Urinary bladder (tissue), 4 donors: ENCODE data around the gene PKIB. TPM values are rescaled to one million over a fixed set of nuclear protein-coding genes. Genes with fewer than 3 reads are reported as not detected.
"Not testable (repeated sequence)": the region's sequence is repeated elsewhere in the genome, so short reads cannot be mapped to it uniquely, and the experiment has no call there.

ENCODE experiments used
- DNase-seq: peaks from one replicate; pipeline ENCODE4 v3.0.0-alpha.2; 2015; ENCODE audit errors: extremely low spot score
- H3K27ac ChIP-seq: one replicate; pipeline ENCODE4 v1.5.1; 2013; ENCODE audit warnings: low read depth, mild to moderate bottlenecking, moderate library complexity
- H3K36me3 ChIP-seq: one replicate; pipeline ENCODE4 v1.6.1; 2013; ENCODE audit warnings: mild to moderate bottlenecking, moderate library complexity; ENCODE audit not compliant: insufficient read depth
- H3K4me1 ChIP-seq: one replicate; pipeline ENCODE4 v1.6.1; 2013; ENCODE audit warnings: mild to moderate bottlenecking, moderate library complexity; ENCODE audit not compliant: insufficient read depth
- H3K4me3 ChIP-seq: one replicate; pipeline ENCODE4 v1.5.1; 2013; ENCODE audit warnings: low read depth, low read length
- WGBS: extraction: QIAGEN DNeasy Blood & Tissue Kit; methylation state at CpG from one replicate; pipeline ENCODE4 v1.1.7; 2013; 5-methylcytosine and 5-hydroxymethylcytosine counted together
- polyA plus RNA-seq: library from polyadenylated mRNA; stranded (reverse); fragments of 200-250 nt; gene quantifications from one replicate; pipeline ENCODE4 v1.2.3, GENCODE V29; 2013
- total RNA-seq: library from RNA; depleted of rRNA; stranded (reverse); fragments of >200 nt; gene quantifications from one replicate; pipeline ENCODE4 v1.2.3, GENCODE V29; 2014
- donor health status: healthy with polysubstance abuse.
- donor health status: healthy.

Gene PKIB
- total and polyA plus RNA-seq, 2 donors = 0.60 to 5.1 TPM

DNA sequence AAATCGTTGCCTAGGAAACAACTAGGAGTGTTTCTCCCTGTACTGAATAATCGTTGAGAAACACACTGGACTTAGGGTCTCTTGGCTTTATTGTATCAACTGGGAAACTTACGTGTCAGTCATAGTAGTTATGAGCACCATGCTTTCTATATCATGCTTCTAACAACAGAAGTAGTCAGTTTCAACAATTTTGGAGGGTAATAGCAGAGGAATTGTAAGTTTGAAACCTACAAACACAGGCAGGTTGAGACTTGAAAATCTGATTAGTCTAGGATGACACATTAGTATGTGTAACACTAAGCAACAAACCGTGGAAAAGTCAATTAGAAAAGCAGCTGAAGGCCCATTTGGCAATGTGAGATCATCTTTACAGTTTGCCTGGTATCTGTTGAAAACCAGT lies 125.4 kb downstream of the PKIB start:
- Histone ChIP-seq H3K4me3 (no peak overlapping the region), H3K27ac (no peak overlapping the region), H3K36me3 (no peaks in the 10 kb centered on the region), H3K4me1 (no peaks in the 10 kb centered on the region)
- WGBS = 66% methylated on average over 4 of the region's 4 CpGs
- DNase-seq = peak; percentile 36

DNA sequence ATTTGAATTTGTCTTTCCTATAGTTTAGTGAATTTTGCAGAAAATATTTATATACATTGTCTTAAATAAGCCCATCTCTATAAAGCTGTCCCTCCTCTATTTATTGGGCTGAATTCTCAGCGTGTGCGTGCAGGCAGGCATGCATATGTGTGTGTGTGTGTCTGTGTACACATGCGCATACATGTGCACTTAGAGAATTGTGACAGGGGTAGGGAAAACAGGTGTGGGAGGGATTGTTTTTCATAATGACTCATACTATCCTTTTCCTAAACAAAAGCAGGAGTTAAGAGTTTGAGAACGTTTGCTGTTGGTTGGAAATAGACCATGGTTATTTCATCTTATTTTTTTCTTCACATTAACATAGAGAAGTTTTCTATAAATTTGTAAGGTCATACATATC lies 126.0 kb downstream of the PKIB start:
- H3K4me1 ChIP-seq = no peaks in the 10 kb centered on the region
- 61% methylated on average over 4 of the region's 4 CpGs for WGBS
- no peak overlapping the region for H3K27ac ChIP-seq

DNA sequence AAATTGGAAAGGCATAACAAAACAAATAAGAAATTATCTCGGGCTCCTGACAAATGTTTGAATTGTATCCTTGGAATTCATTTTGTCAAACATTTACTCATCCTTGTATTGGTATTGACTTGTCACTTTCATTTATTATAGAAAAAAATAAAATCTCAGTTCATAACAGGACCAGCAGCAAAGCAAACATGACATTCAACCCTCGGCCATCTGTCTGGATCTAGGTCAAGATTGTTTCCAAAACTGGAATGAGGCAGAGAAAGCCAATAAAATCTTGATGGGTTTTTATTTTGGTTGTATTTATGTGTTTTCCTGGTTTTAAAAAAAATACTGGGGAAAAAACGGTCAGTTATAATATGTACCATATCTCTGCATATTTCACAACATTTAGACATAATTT lies 126.4 kb downstream of the PKIB start:
- no peak overlapping the region for H3K27ac ChIP-seq

More for the DNA sequence above, 126.0 kb downstream of the PKIB start:
- DNase-seq = no peak
- Histone ChIP-seq H3K4me3 (no peak overlapping the region), H3K36me3 (no peaks in the 10 kb centered on the region)

DNA sequence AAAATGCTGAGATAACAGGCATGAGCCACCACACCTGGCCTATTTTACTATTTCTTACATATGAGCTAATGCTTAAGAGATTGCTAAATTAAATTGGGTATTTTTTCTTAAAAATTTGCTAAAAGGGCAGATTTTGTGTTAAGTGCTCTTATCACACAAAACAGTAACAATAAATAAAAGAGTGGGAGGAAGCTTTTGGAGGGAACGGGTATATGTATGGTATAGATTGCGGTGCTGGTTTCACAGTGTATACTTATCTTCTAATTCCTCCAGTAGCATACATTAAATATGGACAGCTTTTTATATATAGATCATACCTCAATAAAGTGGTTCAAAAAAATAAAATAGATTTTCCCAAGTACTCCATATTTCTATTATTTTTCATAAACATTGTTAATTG lies 129.9 kb downstream of the PKIB start:
- no peak for DNase-seq
- WGBS = 95% methylated on average over 2 of the region's 2 CpGs
- H3K36me3 ChIP-seq = no peaks in the 10 kb centered on the region
- H3K4me3 ChIP-seq = no peak overlapping the region
- no peak overlapping the region for H3K27ac ChIP-seq
- H3K4me1 ChIP-seq = no peaks in the 10 kb centered on the region

More for the DNA sequence above, 126.4 kb downstream of the PKIB start:
- WGBS = 47% methylated on average over 3 of the region's 3 CpGs
- DNase-seq = no peak
- Histone ChIP-seq H3K36me3 (no peaks in the 10 kb centered on the region), H3K4me1 (no peaks in the 10 kb centered on the region), H3K4me3 (no peak overlapping the region)

DNA sequence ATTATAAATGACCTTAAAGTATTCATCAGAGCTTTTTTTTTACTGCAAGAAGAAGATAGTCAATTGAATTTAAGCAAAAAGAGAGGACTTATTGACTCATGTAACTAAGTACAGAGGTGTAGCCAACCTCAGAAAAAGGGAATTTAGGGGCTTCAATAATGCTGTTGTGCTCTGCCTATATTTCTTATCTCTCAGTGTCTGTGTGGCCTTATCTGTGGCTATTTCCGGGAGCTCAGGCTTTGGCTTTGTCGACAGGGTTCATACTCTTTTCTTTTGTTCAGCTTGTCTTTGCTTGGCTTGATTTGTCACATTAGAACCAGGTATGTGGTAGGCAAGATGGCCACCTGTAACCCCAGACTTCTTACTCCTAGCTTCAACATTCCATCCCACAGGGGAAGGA lies 130.7 kb downstream of the PKIB start:
- Histone ChIP-seq H3K4me3 (no peak overlapping the region), H3K36me3 (no peaks in the 10 kb centered on the region), H3K4me1 (no peaks in the 10 kb centered on the region), H3K27ac (no peak overlapping the region)
- WGBS = 56% methylated on average over 2 of the region's 2 CpGs
- DNase-seq = no peak

DNA sequence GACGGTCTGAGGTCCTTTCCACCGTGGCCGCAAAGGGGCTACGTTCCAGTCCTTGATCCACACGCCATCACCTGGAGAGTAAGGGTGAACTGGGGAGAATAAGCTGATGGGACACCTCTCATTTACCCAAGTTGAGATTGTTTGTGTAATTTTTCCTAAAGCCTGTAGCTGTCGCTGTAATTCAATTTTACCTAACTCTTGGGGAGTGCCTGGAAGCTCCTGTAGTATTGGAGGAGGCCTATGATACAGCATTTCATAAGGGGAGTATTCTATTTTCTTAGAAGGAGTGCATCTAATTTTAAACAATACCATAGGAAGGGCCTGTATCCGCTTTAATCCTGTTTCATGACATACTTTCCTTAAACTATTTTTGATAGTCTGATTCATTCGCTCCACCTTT lies 134.0 kb downstream of the PKIB start:
- H3K4me1 ChIP-seq, H3K27ac ChIP-seq, H3K4me3 ChIP-seq, DNase-seq, H3K36me3 ChIP-seq: not testable (repeated sequence)
- 47% methylated on average over 8 of the region's 8 CpGs for WGBS

DNA sequence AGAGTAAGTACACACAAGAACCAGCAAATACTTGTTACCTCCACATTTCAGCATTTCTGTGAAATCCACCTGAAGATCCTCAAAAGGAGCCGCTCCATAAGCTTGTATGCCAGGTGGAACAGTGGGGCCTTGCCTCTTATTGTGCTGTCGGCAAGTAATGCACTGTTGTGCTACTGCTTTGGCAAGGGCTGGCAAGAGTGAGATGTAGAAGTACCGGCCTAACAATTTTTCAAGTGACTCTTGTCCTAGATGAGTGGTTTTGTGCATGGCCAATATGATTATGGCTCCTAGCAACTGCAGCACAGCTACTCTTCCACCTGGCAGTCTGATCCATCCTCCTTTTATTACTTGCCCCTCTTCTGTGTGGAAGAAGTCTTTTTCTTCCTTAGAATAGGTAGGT lies 134.7 kb downstream of the PKIB start:
- H3K36me3 ChIP-seq, H3K4me1 ChIP-seq, H3K27ac ChIP-seq, DNase-seq, H3K4me3 ChIP-seq: not testable (repeated sequence)
- 90% methylated on average over 3 of the region's 3 CpGs for WGBS

DNA sequence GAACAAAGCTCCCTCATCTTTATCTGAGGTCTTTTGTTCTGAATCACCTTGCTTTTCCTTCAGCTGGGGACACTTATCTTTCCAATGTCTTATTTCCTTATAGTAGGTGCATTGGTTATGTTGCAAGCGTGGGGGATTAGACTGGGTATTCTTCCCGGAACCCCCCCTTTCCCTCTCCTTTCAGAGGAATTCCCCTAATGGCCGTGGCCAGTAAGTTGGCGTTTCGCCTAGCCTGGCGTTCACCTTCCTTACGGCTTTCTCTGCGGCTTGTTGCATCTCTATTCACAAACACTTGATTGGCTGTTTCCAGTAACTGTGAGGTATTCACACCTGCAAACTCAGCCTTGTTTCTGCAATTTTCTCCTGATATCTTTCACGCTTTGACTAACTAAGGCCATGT lies 136.5 kb downstream of the PKIB start:
- no peaks in the 10 kb centered on the region for H3K36me3 ChIP-seq
- no peak overlapping the region for H3K4me3 ChIP-seq
- H3K4me1 ChIP-seq = no peaks in the 10 kb centered on the region
- DNase-seq = no peak
- H3K27ac ChIP-seq = no peak overlapping the region
- 95% methylated on average over 9 of the region's 9 CpGs for WGBS

DNA sequence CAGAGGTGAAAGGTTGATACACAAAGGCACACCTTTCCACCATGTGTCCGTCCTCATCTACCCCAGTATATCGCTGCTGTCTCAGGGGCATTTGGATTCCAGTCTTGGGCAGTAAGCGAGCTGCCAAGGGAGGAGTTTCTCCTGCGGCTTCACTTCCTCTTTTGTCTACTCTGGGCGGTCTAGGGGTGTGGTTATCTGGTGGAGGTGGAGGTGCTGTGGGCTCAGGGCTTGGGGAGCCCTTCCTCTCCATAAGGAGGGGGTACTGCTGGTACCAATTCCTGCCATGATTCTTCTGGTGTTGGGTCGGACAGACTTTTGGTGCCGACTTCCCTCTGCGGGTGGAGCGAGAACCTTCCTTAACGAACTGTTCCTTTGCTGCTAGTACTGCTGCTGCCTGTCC lies 137.4 kb downstream of the PKIB start:
- no peaks in the 10 kb centered on the region for H3K4me1 ChIP-seq
- H3K36me3 ChIP-seq = no peaks in the 10 kb centered on the region
- WGBS = 90% methylated on average over 10 of the region's 10 CpGs
- no peak overlapping the region for H3K27ac ChIP-seq
- no peak for DNase-seq
- H3K4me3 ChIP-seq = no peak overlapping the region

DNA sequence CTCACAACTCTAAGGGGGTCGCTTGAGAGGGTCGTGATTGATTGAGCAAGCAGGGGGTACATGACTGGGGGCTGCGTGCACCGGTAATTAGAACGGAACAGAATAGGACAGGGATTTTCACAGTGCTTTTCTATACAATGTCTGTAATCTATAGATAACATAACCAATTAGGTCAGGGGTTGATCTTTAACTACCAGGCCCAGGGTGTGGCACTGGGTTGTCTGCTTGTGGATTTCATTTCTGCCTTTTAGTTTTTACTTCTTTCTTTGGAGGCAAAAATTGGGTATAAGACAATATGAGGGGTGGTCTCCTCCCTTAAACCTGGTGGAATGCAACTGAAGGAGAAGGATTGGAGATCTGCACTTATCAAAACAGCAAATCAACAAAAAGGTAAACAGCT lies 138.7 kb downstream of the PKIB start:
- not testable (repeated sequence) for H3K4me1 ChIP-seq, H3K4me3 ChIP-seq, DNase-seq, H3K36me3 ChIP-seq, H3K27ac ChIP-seq
- WGBS = 78% methylated on average over 5 of the region's 5 CpGs

DNA sequence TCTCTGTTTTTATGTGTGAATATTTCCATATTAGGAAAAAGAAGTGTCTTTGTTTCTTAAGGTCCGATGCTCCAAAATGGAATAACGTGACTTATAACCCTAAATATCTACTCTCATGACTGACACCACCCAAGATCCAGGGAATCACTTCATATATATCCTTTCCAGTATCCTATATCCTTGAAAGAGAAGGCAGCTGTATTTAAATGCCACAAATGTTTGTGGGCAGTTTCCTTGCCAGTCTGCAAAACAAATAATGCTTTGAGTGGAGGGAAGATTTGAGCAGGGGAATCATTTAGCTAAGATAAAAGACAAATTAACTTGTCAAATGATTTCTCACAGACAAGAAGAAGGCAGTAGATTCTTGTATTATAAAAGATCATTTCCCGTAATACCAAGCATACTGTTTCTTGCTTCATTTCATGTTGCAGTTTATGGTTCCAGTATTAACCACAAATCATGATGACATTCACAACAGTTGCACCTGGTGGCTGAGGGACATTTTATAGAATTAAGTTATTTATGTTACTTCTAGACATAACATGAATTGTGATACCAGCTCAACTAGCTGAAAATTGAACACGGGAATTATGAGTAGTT lies 139.3 kb downstream of the PKIB start:
- H3K27ac ChIP-seq = no peak overlapping the region
- WGBS = 86% methylated on average over 4 of the region's 4 CpGs

DNA sequence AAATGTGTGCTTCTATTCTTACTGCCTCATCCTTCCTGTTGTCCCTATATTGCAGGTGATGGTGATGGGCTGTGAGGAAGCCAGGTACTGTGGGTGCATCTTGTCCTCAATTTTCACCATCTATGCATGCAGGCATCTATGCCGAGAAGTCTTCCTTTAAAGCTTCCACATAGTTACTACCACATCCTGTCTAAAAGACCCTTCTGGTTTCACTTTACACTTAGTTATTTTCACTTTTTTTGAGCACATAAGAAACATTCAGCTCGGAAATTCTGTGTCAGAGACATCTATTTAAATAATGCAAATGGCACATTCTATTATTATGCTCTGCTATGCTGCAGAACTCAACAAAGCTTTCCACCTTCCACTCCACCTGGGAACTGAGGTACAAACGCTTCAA lies 141.1 kb downstream of the PKIB start:
- 77% methylated on average over 3 of the region's 3 CpGs for WGBS
- Histone ChIP-seq H3K27ac (no peak overlapping the region), H3K4me1 (no peaks in the 10 kb centered on the region), H3K4me3 (no peak overlapping the region), H3K36me3 (no peaks in the 10 kb centered on the region)
- DNase-seq = no peak

More for the DNA sequence above, 139.3 kb downstream of the PKIB start:
- H3K4me1 ChIP-seq = no peaks in the 10 kb centered on the region
- no peak overlapping the region for H3K4me3 ChIP-seq
- DNase-seq = no peak
- no peaks in the 10 kb centered on the region for H3K36me3 ChIP-seq

DNA sequence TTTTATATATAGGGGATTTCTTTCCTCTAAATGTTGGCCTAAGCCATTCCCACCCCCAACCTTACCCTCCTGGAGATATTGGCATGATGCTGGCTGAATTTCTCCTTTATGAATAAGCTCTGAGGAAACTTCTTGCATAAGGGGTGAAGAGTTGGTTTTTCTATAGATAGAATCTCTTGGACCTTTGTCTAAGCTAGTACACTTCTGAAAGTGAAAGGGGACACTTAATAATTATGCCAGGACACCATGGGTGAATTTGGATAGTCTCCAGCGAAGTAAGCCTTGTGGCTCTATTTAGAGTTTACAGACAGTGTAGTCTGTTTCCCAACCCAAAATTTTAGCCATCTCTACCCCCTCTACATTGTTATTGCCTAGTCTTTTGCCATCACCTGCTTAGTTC lies 142.3 kb downstream of the PKIB start:
- H3K4me1 ChIP-seq = no peaks in the 10 kb centered on the region
- H3K4me3 ChIP-seq = no peak overlapping the region
- H3K27ac ChIP-seq = no peak overlapping the region
- no peaks in the 10 kb centered on the region for H3K36me3 ChIP-seq
- DNase-seq = no peak
- 51% methylated on average over 1 of the region's 1 CpG for WGBS

DNA sequence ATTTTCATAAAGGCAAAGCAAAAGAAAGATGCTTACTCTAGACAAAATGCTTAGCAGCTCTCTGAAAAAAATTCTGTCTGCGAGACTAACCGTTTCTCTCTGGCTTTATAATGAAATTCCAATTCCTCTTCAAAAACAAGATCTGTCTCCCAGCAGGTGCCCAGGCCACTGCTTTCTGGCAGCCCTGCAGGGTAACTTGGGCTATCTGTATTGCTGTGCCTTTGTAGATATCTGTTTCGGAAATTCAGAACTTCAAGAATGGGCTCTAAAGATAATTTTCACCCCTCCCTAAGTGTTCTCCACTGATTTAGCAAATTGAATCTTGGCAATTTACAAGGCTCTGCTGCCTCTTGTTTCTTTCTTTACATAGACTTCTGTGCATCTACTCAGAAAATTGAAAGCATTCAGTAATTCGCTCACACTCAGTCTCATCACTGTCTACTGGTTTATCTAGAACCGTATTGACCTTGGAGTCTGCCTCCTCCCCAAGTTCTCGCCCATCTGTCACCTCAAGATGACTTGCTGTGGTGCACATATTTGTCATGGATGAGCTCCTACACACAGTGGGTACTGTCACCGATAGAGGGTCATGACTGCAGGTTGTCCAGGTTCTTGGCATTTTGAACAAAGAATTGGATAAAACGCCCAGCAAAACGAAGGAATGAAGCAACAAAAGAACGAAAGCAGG lies 142.9 kb downstream of the PKIB start:
- no peak for DNase-seq
- WGBS = 89% methylated on average over 10 of the region's 10 CpGs
- no peak overlapping the region for H3K4me3 ChIP-seq
- H3K36me3 ChIP-seq = no peaks in the 10 kb centered on the region
- no peaks in the 10 kb centered on the region for H3K4me1 ChIP-seq
- H3K27ac ChIP-seq = no peak overlapping the region
